Karpas-422 (cell line): ENCODE data around the gene ALDH4A1. TPM values are rescaled to one million over a fixed set of nuclear protein-coding genes. Genes with fewer than 3 reads are reported as not detected.

ENCODE experiments used
- DNase-seq: peaks from one replicate; pipeline ENCODE4 v3.0.0-alpha.2; 2015
- H2AFZ ChIP-seq: fragments of 200-600 bp; sonication (generic); 2 replicates; pipeline ENCODE4 v1.6.1; 2014; ENCODE audit warnings: antibody characterized with exemption, low read length, mixed read lengths
- H3K27ac ChIP-seq: fragments of 200-600 bp; sonication (generic); 2 replicates; pipeline ENCODE4 v1.5.1; 2014; ENCODE audit warnings: mild to moderate bottlenecking, low read length, moderate library complexity
- H3K27me3 ChIP-seq: fragments of 200-600 bp; sonication (generic); 2 replicates; pipeline ENCODE4 v1.6.1; 2014; ENCODE audit warnings: low read length, mixed read lengths
- H3K36me3 ChIP-seq: fragments of 200-600 bp; sonication (generic); 2 replicates; pipeline ENCODE4 v1.6.1; 2014; ENCODE audit warnings: low read length, mixed read lengths; ENCODE audit not compliant: insufficient read depth
- H3K4me1 ChIP-seq: fragments of 200-600 bp; sonication (generic); 2 replicates; pipeline ENCODE4 v1.6.1; 2014; ENCODE audit warnings: mild to moderate bottlenecking, low read length, mixed read lengths
- H3K4me2 ChIP-seq: fragments of 200-600 bp; sonication (generic); 2 replicates; pipeline ENCODE4 v1.6.1; 2014; ENCODE audit warnings: low read length, low read depth, mild to moderate bottlenecking; ENCODE audit not compliant: poor library complexity, severe bottlenecking
- H3K4me3 ChIP-seq: fragments of 200-600 bp; sonication (generic); 2 replicates; pipeline ENCODE4 v1.5.1; 2014; ENCODE audit warnings: mild to moderate bottlenecking, antibody characterized with exemption, low read length, mixed read lengths
- H3K79me2 ChIP-seq: fragments of 200-600 bp; sonication (generic); 2 replicates; pipeline ENCODE4 v1.6.1; 2014; ENCODE audit warnings: mild to moderate bottlenecking, low read length, mixed read lengths
- H3K9ac ChIP-seq: fragments of 200-600 bp; sonication (generic); 2 replicates; pipeline ENCODE4 v1.6.0; 2014; ENCODE audit warnings: low read length
- H3K9me2 ChIP-seq: fragments of 200-600 bp; sonication (generic), shearing (Covaris generic); replicated peaks from 2 replicates; pipeline ENCODE4 v1.6.0; 2014; ENCODE audit warnings: mild to moderate bottlenecking, low read length, moderate library complexity; ENCODE audit not compliant: insufficient read depth
- H3K9me3 ChIP-seq: fragments of 300-700, 200-600 bp; sonication (generic); 2 replicates; pipeline ENCODE4 v1.6.1; 2014; ENCODE audit warnings: low read length, mixed read lengths
- H4K20me1 ChIP-seq: fragments of 200-600 bp; sonication (generic); 2 replicates; pipeline ENCODE4 v1.6.1; 2014; ENCODE audit warnings: mild to moderate bottlenecking, antibody characterized with exemption, low read length, low read depth; ENCODE audit not compliant: insufficient read depth
- total RNA-seq: library from RNA; depleted of rRNA; stranded (reverse); fragments of >200 nt; shearing (Covaris generic); gene quantifications from 2 replicates; pipeline ENCODE4 v1.2.3, GENCODE V29; 2014; ENCODE audit warnings: low replicate concordance

ALDH4A1 gene
- total RNA-seq, 1 experiment from 2014 or later = not detected

DNA sequence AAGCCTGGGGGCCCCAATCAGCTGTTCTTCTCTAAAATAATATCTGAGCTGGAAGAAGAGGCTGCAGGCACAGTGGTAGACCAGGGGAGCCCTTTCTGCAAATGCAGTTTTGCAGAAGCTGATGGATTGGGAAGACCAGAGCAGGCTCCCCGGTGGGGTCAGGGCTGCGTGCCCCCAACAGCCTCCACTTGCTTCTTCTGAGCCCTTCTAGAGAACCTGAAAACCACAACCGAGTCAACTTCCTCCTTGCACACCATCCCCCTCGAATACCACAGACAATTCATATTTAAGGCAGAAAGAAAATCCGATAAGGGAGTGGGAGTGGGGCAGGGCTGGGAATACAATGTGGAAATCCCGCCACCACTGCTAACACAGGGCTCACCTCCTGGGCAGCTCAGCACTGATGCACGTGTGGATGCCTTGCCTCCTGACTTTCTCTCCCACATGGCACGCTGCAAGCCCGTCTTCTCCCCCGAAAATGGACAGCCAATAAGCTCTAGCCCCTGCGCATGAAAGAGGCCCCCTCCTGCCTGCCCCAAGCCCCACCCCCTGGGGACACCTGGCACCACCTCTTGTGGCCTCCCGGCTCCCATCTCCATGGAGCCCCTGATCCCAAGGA, 25.4 kb upstream of the ALDH4A1 start:
- H3K4me1 ChIP-seq = peaks cover 17% of the 10 kb centered on the region
- DNase-seq = peak; percentile 56
- peak overlapping the region; percentile 0; the same call in 1 of the 2 replicates for H3K9ac ChIP-seq
- no peak overlapping the region for H3K27ac ChIP-seq
- H3K4me2 ChIP-seq = peak overlapping the region; percentile 29
- no peaks in the 10 kb centered on the region for H3K9me2 ChIP-seq
- no peaks in the 10 kb centered on the region for H3K36me3 ChIP-seq
- no peaks in the 10 kb centered on the region for H4K20me1 ChIP-seq
- no peak overlapping the region for H3K4me3 ChIP-seq
- H2AFZ ChIP-seq = no peak overlapping the region
- no peaks in the 10 kb centered on the region for H3K79me2 ChIP-seq
- no peaks in the 10 kb centered on the region for H3K9me3 ChIP-seq
- H3K27me3 ChIP-seq = no peaks in the 10 kb centered on the region

DNA sequence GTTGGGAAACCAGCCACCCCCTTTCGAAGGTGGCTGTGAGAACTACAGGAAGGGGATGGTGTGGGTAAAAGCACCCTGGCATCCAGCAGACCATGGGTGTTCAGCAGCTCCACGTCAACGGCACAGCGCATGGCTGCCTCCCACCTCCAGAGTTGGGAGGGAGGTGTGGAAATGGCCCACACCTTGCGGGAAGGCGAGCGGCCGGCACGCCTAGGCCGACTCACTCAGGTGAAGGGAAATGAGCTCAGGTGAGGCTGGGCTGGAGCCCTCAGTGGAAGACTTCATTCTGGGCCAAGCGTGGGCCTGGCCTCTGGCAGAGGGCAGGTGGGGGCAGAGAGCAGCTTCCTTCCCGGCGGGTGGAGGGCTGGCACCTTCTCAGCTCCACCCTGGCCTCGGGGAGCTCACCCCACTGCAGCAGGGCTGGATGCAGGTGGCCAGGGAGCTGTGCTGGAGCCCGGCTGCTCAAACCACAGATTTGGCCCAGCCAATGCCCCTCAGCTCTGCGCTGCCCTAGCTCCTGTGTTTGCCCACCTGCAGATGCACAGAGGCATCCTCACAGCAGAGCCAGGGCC, 24.8 kb upstream of the ALDH4A1 start:
- Histone ChIP-seq H3K36me3 (no peaks in the 10 kb centered on the region), H3K79me2 (no peaks in the 10 kb centered on the region), H3K9me3 (no peaks in the 10 kb centered on the region), H4K20me1 (no peaks in the 10 kb centered on the region), H3K4me2 (peak overlapping the region; percentile 29), H3K9ac (peak overlapping the region; percentile 16), H3K27ac (no peak overlapping the region), H3K9me2 (no peaks in the 10 kb centered on the region), H3K27me3 (no peaks in the 10 kb centered on the region), H3K4me1 (peaks cover 17% of the 10 kb centered on the region), H3K4me3 (no peak overlapping the region), H2AFZ (no peak overlapping the region)
- no peak for DNase-seq

DNA sequence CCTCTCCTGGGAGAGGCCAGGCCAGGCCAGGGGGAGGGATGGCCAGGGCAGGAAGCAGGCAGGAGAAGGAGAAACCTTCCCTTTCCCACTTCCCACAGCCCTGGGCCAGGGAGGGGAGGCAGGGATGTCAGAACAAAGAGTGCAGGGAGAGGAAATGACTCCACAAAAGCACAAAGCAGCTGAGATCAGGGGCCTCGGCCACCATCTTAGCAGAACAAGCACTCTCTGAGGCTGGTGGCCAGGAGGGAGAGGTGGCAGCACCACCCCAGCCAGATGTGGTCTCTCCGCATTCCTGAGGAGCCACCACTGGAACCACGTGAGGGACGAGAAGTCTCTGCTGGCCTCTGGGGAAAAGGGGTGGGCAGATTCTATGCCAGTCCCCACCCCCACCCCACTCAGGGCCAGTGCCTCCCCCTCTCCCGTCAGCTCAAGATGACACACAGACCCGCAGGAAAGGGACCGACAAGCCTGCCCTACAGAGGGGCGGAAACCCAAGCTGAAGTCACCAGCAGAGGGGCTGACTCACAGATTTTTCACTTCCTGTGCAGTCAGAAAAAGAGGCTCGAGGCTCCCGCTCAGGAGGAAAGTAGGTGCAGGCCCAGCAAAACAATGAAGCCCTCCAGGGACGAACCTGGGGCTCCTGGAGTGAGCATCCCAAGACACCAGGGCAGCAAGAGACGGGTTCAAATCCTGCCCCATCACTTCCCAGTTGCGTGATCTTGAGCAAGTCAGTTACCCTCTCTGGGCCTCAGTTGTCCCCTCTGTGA, 24.1 kb upstream of the ALDH4A1 start:
- no peaks in the 10 kb centered on the region for H4K20me1 ChIP-seq
- DNase-seq = peak; percentile 74
- H3K79me2 ChIP-seq = no peaks in the 10 kb centered on the region
- H3K4me3 ChIP-seq = no peak overlapping the region
- peak overlapping the region; percentile 16 for H3K9ac ChIP-seq
- H3K9me2 ChIP-seq = no peaks in the 10 kb centered on the region
- H3K4me1 ChIP-seq = peaks cover 17% of the 10 kb centered on the region
- H3K36me3 ChIP-seq = no peaks in the 10 kb centered on the region
- no peak overlapping the region for H3K27ac ChIP-seq
- no peaks in the 10 kb centered on the region for H3K9me3 ChIP-seq
- no peak overlapping the region for H2AFZ ChIP-seq
- H3K4me2 ChIP-seq = peak overlapping the region; percentile 16
- no peaks in the 10 kb centered on the region for H3K27me3 ChIP-seq

DNA sequence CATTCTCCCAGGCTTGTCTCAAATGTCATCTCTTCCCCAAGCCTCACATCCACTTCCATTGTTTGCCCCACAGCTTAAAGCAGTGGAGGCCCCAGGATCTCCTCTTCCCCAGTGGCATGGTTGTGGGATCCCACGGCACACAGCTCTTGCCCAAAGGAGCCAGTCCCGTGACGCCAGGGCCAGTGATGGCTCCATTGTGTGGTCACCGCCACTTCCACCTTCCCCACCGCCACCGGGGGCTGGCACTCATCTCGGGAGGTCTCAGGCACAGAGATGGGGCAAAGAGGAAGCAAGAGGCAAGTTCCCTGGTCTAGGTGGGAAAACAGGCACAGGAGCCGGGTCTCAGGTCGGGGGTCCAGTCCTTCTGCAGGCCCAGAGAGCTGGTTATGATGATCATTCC, 22.9 kb upstream of the ALDH4A1 start:
- Histone ChIP-seq H3K9me2 (no peaks in the 10 kb centered on the region), H3K27ac (no peak overlapping the region), H3K4me2 (no peak overlapping the region), H2AFZ (no peak overlapping the region), H3K36me3 (no peaks in the 10 kb centered on the region), H4K20me1 (no peaks in the 10 kb centered on the region), H3K79me2 (no peaks in the 10 kb centered on the region), H3K9me3 (no peaks in the 10 kb centered on the region), H3K9ac (no peak overlapping the region), H3K4me3 (no peak overlapping the region), H3K4me1 (peaks cover 17% of the 10 kb centered on the region), H3K27me3 (no peaks in the 10 kb centered on the region)
- no peak for DNase-seq

DNA sequence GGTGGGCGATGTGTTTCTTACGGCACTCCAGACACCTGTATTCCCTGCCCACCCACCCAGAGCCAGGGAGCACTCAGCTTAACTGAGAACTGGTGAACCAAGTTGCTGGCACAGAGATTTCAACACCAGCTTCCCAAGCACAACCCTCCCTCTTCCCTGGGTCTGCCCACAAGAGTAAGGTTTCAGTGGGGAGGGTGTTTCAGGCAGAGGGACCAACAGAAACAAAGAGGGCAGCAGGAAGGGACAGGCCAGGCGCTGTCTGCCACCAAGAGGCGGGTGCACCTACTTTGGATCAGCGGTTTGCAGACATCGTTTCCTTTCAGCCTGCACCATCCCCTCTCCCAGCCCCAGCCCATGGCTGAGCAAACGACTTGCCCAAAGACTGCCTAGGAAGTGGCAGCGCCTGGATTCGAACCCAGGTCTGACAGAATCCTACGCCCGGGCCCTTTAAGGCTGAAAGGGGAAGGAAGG, 21.9 kb upstream of the ALDH4A1 start:
- Histone ChIP-seq H3K4me2 (no peak overlapping the region), H3K9me2 (no peaks in the 10 kb centered on the region), H3K9ac (no peak overlapping the region), H3K4me3 (no peak overlapping the region), H2AFZ (no peak overlapping the region), H4K20me1 (no peaks in the 10 kb centered on the region), H3K36me3 (no peaks in the 10 kb centered on the region), H3K27me3 (no peaks in the 10 kb centered on the region), H3K79me2 (no peaks in the 10 kb centered on the region), H3K27ac (no peak overlapping the region), H3K4me1 (peaks cover 17% of the 10 kb centered on the region), H3K9me3 (no peaks in the 10 kb centered on the region)
- no peak for DNase-seq

DNA sequence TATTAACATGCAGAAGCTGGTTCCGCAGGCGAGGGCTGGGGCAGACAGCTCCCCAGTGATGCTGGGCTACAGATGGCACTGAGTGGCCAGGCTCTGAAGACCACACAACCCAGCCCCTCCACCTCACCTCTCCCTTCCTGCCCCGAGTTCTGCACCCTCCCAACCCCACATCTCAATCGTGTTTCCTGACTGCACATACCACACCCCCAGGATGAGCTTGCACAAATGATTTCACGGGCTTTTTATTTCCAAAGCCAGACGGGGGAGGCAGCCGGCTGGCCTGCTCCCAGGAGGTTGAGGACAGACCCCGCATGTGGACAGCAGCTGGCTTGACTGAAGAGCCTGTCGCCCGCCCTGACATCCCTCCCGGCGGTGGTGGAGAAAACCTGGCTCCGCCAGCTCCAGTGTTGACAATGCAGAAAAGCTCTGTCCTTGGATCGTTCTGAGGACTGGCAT, 21.4 kb upstream of the ALDH4A1 start:
- H3K36me3 ChIP-seq = no peaks in the 10 kb centered on the region
- no peak overlapping the region for H3K4me2 ChIP-seq
- H3K27ac ChIP-seq = no peak overlapping the region
- no peaks in the 10 kb centered on the region for H3K9me3 ChIP-seq
- no peaks in the 10 kb centered on the region for H4K20me1 ChIP-seq
- no peaks in the 10 kb centered on the region for H3K27me3 ChIP-seq
- no peaks in the 10 kb centered on the region for H3K79me2 ChIP-seq
- H3K9me2 ChIP-seq = no peaks in the 10 kb centered on the region
- peaks cover 17% of the 10 kb centered on the region for H3K4me1 ChIP-seq
- no peak for DNase-seq
- H3K4me3 ChIP-seq = no peak overlapping the region
- no peak overlapping the region for H2AFZ ChIP-seq
- no peak overlapping the region for H3K9ac ChIP-seq

DNA sequence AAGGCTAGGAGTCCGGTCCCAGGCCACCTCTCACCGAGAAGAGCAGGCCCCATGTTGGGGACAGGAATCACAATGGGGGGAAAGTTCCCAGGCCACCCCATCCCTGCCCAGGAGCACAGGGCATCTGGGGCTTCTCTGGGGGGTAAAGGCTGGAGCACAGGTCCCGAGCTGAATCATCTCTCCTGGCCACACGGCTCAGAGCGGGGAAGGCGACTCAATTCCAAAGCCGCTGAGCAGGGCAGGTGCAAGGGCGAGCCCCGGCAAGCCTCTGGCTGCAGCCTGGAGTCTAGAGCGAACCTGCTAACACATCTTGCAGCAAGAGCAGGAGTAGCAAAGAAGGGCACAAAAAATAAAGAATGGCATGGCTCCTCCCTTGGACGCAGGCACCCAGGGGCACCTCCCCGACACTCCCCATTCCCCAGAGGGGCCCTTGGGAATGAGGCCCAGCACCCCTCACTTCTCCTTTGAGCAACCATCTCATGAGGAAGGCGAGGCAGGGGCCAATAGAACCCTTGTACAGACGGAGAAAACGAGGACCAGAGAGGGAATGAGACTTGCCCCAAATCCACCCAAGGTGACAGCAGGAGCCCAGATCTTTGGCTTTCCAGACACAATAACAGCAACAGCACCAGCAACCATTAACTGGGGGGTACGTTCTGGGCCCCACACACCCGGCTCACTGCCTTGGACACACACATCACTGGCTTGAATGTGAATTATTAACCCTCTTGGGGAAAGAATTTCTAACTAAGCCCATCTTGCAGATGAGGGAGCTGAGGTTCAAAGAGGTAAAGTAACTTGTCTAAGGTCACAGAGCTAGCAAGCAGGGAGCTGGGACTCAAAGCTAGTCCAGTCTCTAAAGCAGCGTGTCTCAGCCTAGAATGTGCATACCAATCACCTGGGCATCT, 20.7 kb upstream of the ALDH4A1 start:
- H3K4me3 ChIP-seq = no peak overlapping the region
- peaks cover 17% of the 10 kb centered on the region for H3K4me1 ChIP-seq
- H3K9me3 ChIP-seq = no peaks in the 10 kb centered on the region
- H3K9ac ChIP-seq = no peak overlapping the region
- no peaks in the 10 kb centered on the region for H3K9me2 ChIP-seq
- H3K36me3 ChIP-seq = no peaks in the 10 kb centered on the region
- H4K20me1 ChIP-seq = no peaks in the 10 kb centered on the region
- H3K27ac ChIP-seq = no peak overlapping the region
- no peaks in the 10 kb centered on the region for H3K79me2 ChIP-seq
- H2AFZ ChIP-seq = no peak overlapping the region
- DNase-seq = no peak
- no peaks in the 10 kb centered on the region for H3K27me3 ChIP-seq
- H3K4me2 ChIP-seq = no peak overlapping the region
